ENCODE results near the gene PDCD5.
"Not testable (repeated sequence)": the region's sequence is repeated elsewhere in the genome, so short reads cannot be mapped to it uniquely, and the experiment has no call there.

Gene PDCD5, protein sequence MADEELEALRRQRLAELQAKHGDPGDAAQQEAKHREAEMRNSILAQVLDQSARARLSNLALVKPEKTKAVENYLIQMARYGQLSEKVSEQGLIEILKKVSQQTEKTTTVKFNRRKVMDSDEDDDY

GRCh38 chr19:32580901-32581704, at the start of gene PDCD5:
Gene PDCD5 (plus strand): TSS chr19:32581190. CDS start chr19:32581262, 72 bp downstream.
- peak; percentile 38 for DNase-seq

GRCh38 chr19:32532233-32532632, 48.8 kb upstream of the PDCD5 start:
- no peak for DNase-seq

DNA sequence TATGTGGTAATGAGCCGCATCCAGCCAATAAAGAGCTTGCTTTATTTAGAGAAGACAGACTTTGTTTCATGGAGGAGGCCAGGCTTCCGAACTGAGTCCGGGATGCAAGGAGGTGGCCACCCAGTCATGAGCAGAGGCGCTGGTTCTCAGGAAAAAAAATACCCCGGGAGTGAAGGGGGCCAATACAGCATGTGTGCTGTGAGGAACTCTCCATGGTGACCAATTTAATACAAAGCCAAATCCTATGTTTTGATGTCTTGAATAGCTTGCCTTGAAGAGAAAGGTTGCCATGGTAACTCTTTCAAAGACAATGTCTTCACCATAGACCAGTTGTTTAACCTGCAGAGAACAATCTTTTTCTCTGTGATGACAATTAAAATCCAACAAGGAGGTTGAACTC, 43.4 kb upstream of the PDCD5 start:
- DNase-seq: no peak

DNA sequence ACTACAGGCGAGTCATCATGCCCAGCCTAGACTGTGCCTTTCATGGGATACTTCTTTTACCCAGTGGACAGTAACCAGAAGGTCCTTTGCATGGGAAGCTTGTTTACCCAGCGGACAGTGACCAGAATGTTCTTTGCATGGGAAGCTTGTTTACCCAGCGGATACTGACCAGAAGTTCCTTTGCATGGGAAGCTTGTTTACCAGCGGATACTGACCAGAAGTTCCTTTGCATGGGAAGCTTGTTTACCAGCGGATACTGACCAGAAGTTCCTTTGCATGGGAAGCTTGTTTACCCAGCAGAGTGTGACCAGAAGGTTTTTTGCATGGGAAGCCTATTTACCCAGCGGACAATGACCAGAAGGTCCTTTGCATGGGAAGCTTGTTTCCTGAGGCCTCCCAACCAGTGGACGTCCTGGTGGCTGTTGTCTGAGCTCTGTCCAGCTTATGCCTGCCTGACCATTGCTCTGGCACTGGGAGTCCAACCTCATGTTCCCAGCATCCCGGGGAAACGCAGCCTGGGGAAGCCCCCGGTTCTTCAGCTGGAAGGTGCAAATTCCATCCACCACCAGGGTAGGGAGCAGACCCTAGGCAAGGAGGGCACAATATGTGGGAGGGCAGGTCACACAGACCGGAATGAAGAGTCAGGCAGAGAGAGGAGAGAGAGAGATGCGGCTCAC, 41.6 kb upstream of the PDCD5 start:
- no peak for DNase-seq

GRCh38 chr19:32540621-32541020, 40.4 kb upstream of the PDCD5 start:
- no peak for DNase-seq

DNA sequence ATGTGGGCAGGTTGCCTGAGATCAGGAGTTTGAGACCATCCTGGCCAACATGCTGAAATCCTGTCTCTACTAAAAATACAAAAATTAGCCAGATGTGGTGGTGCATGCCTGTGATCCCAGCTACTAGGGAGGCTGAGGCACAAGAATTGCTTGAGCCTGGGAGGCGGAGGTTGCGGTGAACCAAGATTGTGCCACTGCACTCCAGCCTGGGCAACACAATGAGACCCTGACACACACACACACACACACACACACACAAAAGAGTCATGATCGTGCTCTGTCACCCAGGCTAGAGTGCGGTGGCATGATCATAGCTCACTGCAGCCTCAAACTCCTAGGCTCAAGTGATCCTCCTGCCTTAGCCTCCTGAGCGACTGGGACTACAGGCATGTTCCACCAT, 39.6 kb upstream of the PDCD5 start:
- DNase-seq: not testable (repeated sequence)

DNA sequence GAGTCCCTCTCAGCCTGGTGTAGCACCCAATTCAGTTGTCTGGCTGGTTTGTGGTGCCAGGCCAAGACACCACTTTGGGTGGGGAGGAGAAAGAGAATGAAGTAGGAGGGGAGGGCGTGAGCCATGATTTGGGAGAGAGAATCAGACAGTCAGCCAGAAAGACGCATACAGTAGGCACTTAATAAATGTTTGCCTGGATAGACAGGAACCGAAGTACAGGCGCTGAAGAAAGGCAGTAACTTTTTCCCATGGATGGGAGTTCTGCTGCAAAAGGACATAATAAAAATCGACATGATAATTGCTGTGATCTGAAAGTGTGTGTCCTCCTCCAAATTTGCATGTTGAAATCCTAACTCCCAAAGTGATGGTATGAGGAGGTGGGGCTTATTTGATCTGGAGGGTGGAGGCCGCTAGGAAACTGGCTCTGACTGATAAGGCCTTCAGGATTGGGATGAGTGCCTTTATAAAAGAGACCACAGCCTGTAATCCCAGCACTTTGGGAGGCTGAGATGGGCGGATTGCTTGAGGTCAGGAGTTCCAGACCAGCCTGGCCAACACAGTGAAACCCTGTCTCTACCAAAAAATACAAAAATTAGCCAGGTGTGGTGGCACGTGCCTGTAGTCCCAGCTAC, 38.4 kb upstream of the PDCD5 start:
- no peak for DNase-seq

- DNase-seq: no peak
Measured at GRCh38 chr19:32543115-32543900, 37.7 kb upstream of the PDCD5 start.

DNA sequence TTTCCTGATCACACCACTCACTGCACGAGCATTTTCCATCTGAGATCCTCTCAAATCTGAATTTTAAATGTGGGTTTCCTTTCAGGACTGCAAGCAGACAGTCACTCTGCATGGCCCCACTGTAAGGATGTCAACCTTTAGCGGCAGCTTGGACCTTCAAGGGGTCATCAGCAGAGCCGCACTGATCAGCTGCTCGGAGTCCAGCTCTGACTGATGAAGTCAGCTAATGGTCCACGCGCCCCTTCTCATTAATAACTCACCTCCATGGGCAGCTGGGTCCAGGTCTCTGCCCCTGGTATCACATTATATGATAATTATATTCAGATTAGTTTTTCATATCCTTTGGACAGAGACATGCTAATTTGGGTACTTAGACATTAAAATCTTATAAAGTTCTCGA, 36.1 kb upstream of the PDCD5 start:
- no peak for DNase-seq

DNA sequence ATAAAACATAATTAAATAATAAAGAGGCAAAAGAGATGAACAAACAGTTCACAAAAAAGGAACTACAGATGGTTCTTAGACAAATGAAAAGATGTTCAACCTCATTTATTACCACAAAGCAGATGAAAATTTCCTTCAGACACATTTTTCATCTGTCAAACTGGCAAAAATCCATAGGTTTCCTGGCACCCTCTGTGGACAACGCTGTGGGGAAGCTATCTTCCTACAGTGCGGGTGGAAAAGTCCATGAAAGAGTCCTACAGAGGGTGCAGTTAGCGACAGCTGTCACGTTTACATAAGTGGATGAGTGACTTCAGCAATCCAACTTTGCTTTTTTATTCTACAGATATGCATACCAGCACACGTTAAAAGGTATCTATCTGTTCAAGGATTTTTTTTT, 30.3 kb upstream of the PDCD5 start:
- no peak for DNase-seq

- DNase-seq: no peak
Measured at GRCh38 chr19:32555786-32556185, 25.2 kb upstream of the PDCD5 start.

- no peak for DNase-seq
Measured at GRCh38 chr19:32558607-32559228, 22.3 kb upstream of the PDCD5 start.

DNA sequence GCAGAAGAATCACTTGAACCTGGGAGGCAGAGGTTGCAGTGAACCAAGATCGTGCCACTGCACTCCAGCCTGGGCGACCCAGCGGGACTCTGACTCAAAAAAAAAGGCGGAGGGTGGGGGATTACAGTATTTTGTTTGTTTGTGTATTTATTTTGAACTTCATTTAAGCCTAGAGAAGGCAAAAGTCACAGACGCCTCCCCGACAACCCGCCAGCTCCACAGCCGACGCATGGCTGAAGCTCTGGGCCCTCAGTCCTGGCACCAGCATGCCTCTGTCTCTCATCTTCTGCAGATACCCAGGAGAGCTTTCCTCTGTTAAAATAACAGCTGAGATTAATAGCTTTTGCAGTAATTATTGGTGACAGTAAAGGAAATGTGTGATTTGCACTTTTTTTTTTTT, 17.2 kb upstream of the PDCD5 start:
- no peak for DNase-seq

DNA sequence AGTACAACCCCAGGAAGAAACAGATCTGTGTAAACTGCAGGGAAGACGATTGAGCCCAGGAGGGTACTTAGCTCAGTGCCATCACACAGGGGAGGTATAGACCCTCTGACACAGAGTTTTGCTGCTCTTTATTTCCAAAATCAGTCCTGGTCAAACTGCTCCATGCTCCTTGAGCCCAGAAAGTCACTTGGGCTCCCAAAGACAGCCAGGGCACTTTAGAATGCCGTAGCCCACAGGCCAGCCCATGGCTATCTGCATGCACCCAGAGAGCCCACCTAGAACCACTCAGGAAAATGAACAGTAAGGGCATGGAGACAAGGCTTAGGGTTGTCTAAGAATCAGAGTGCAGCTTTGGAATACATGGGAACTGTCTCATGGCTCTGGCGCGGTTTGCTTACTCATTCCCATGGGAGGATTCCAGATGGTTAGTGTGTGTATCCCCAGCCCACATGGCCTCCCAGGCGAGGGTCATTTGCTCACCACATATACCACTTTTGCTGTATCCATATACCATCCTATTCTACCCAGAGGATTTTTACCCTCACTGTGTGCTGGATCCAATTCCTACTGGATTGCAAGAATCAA, 14.7 kb upstream of the PDCD5 start:
- no peak for DNase-seq

- no peak for DNase-seq
Measured at GRCh38 chr19:32567486-32567885, 13.5 kb upstream of the PDCD5 start.

DNA sequence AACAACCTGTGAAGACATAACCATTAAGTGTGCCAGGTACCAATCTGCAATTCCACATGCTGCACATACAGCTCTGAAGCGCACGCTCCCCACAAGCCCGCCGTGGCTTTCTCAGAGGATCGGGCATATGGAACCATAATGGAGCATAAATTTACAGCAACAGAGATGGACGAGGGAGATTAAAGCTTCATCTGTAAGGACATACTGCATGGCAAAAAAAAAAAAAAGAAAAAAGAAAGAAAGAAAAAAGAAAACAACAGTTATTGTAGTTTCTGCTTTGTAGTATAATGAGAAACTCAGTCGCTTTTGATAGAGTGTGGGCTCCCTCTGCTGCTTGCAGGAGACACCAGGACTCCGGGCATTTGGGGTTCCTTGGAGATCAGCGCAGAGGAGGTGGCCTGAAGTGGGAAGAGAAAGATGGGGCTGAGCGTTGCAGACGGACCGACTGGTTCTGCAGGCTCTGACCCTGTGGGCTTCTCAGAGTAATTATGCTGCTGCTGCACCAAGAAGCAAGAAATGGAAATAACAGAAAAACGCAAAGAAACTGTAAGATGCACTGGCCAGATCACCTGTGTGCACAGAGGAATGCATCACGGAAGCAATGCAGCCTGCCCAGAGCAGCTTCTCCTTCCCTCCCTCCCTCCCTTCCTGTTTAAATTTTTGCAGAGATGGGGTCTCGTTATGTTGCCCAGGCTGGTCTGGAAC, 10.8 kb upstream of the PDCD5 start:
- no peak for DNase-seq

- DNase-seq: not testable (repeated sequence)
Measured at GRCh38 chr19:32571471-32572075, 9.4 kb upstream of the PDCD5 start.

GRCh38 chr19:32572700-32573491, 8.1 kb upstream of the PDCD5 start:
- DNase-seq: not testable (repeated sequence)

- DNase-seq: no peak
Measured at GRCh38 chr19:32573492-32573794, 7.5 kb upstream of the PDCD5 start.

DNA sequence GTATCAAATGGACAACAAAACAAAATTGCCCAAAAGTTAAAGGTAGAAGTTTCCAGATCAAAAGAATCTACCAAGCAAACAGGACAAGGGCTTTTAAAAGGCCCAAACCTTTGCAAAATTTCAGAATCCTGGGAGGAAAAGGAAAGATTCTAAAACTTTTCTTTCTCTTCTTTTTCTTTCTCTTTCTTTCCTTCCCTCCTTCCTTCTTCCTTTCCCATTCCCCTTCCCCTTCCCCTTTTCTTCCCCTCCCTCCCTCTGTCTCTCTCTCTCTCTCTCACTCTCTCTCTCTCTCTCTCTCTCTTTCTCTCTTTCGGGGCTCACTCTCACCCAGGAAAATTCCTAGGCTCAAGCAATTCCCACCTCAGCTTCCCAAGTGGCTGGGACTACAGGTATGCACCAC, 4.2 kb upstream of the PDCD5 start:
- DNase-seq: no peak

All from cortex of kidney (tissue), 1 donor.